Measurements from ENCODE around the gene AGPS.
"Not testable (repeated sequence)": the region's sequence is repeated elsewhere in the genome, so short reads cannot be mapped to it uniquely, and the experiment has no call there.

The AGPS gene

GRCh38 chr2:177432703-177433102, 40.1 kb downstream of the AGPS start:
- no peak overlapping the region for H3K4me3 ChIP-seq (replicated peaks in 1 of 2; ENCODE audit: low read depth in 2 of 2, low read length in 2 of 2)
- no peak for DNase-seq (ENCODE audit: low read depth in 2 of 2)
- TF ChIP-seq, protein P1, sequence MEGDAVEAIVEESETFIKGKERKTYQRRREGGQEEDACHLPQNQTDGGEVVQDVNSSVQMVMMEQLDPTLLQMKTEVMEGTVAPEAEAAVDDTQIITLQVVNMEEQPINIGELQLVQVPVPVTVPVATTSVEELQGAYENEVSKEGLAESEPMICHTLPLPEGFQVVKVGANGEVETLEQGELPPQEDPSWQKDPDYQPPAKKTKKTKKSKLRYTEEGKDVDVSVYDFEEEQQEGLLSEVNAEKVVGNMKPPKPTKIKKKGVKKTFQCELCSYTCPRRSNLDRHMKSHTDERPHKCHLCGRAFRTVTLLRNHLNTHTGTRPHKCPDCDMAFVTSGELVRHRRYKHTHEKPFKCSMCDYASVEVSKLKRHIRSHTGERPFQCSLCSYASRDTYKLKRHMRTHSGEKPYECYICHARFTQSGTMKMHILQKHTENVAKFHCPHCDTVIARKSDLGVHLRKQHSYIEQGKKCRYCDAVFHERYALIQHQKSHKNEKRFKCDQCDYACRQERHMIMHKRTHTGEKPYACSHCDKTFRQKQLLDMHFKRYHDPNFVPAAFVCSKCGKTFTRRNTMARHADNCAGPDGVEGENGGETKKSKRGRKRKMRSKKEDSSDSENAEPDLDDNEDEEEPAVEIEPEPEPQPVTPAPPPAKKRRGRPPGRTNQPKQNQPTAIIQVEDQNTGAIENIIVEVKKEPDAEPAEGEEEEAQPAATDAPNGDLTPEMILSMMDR (IDR thresholded peaks at IDR 0.05; ENCODE audit: low read depth, low read length), result no peak

GRCh38 chr2:177433402-177433801, 40.8 kb downstream of the AGPS start:
- TF ChIP-seq, protein P1 (IDR thresholded peaks at IDR 0.05; ENCODE audit: low read depth, low read length), result peak; percentile 9
- peak in 1 of 2 donors; percentile 39 for DNase-seq (ENCODE audit: low read depth in 2 of 2)
- H3K4me3 ChIP-seq (replicated peaks in 1 of 2; ENCODE audit: low read depth in 2 of 2, low read length in 2 of 2), result no peak overlapping the region

DNA sequence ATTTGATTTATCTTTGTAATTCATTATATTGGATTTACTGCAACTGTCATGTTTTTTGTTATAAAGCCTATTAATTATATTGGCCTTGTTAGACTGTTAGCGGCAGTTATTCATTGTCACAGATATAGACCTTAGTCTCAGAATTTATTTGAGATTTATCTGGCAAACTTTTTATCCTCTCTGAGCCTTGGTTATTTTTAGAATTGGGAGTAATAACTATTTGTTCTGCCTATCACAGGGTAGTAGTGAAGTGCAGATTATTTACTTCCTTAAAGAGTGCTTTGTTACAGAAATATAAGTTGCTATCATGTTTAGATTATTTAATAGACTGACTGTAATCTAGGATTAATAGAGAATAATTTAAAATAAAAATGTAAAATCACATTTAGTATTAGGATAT, 41.9 kb downstream of the AGPS start:
- no peak overlapping the region for H3K4me3 ChIP-seq (replicated peaks in 1 of 2; ENCODE audit: low read depth in 2 of 2, low read length in 2 of 2)
- TF ChIP-seq, protein P1 (IDR thresholded peaks at IDR 0.05; ENCODE audit: low read depth, low read length), result no peak
- no peak for DNase-seq (ENCODE audit: low read depth in 2 of 2)

- TF ChIP-seq, protein P1 (IDR thresholded peaks at IDR 0.05; ENCODE audit: low read depth, low read length), result no peak
- no peak overlapping the region for H3K4me3 ChIP-seq (replicated peaks in 1 of 2; ENCODE audit: low read depth in 2 of 2, low read length in 2 of 2)
- no peak for DNase-seq (ENCODE audit: low read depth in 2 of 2)
Observed at GRCh38 chr2:177445200-177445599, 52.6 kb downstream of the AGPS start.

DNA sequence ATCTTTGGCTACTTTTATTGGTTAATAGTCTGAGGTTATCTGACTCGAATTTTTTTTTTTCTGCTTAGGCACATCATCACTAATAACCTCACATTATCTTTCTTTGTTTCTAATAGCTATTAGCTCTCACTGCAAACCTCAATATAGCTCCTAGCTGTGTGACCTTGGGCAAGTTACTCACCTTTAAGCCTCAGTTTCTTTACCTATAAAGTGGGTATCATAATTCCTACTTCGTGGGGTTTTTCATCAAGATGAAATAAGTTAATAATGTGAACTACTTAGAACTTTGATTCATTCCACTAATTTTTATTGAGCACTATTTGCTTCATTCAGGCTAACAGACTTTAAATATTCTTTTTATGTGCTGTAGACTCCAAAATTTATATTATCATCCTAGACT, 55.5 kb downstream of the AGPS start:
- TF ChIP-seq, protein P1 (IDR thresholded peaks at IDR 0.05; ENCODE audit: low read depth, low read length), result no peak
- H3K4me3 ChIP-seq (replicated peaks in 1 of 2; ENCODE audit: low read depth in 2 of 2, low read length in 2 of 2), result no peak overlapping the region
- no peak for DNase-seq (ENCODE audit: low read depth in 2 of 2)

DNA sequence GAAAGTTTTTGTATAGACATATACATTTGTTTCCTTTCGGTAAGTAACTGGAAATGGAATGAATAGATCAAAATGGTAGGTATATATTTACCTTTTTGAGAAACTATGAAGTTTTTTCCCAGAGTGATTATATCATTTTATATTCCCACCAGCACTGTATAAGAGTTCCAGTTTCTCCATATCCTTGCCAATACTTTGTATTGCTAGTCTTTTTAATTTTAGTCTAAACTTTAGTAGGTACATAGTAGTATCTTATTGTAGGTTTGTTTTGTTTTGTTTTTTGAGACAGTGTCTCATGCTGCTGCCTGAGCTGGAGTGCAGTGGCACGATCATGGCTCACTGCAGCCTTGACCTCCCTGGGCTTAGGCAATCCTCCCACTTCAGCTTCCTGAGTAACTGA, 56.6 kb downstream of the AGPS start:
- H3K4me3 ChIP-seq (replicated peaks in 1 of 2; ENCODE audit: low read depth in 2 of 2, low read length in 2 of 2), result no peak overlapping the region
- TF ChIP-seq, protein P1 (IDR thresholded peaks at IDR 0.05; ENCODE audit: low read depth, low read length), result no peak
- no peak for DNase-seq (ENCODE audit: low read depth in 2 of 2)

GRCh38 chr2:177455187-177455586, 62.6 kb downstream of the AGPS start:
- no peak for DNase-seq (ENCODE audit: low read depth in 2 of 2)
- no peak overlapping the region for H3K4me3 ChIP-seq (replicated peaks in 1 of 2; ENCODE audit: low read depth in 2 of 2, low read length in 2 of 2)
- TF ChIP-seq, protein P1 (IDR thresholded peaks at IDR 0.05; ENCODE audit: low read depth, low read length), result no peak

DNA sequence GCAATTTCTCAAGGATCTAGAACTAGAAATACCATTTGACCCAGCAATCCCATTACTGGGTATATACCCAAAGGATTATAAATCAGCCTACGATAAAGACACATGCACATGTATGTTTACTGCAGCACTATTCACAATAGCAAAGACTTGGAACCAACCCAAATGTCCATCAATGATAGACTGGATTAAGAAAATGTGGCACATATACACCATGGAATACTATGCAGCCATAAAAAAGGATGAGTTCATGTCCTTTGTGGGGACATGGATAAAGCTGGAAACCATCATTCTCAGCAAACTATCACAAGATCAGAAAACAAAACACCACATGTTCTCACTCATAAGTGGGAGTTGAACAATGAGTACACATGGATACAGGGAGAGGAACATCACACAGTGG, 67.2 kb downstream of the AGPS start:
- not testable (repeated sequence) for DNase-seq (ENCODE audit: low read depth in 2 of 2); H3K4me3 ChIP-seq (replicated peaks in 1 of 2; ENCODE audit: low read depth in 2 of 2, low read length in 2 of 2)
